ENCODE data around the gene COX8C. TPM values are rescaled to one million over a fixed set of nuclear protein-coding genes. Genes with fewer than 3 reads are reported as not detected.

Gene COX8C
- total and polyA plus RNA-seq, 2 of the 8 experiments (the other 6 are each of a cell fraction or from before 2014, with no cell fraction given): not detected

GRCh38 chr14:93332397-93332852 is 14.6 kb upstream of the COX8C start:
- Histone ChIP-seq H3K79me2 (ENCODE audit: control insufficient read depth in 1 of 2, insufficient read depth in 2 of 2, low read length in 2 of 2) (peaks cover 16 to 59% of the 10 kb centered on the region in 2 experiments), H4K20me1 (replicated peaks in 1 of 2; ENCODE audit: control insufficient read depth in 1 of 2, insufficient read depth in 2 of 2, low read length in 2 of 2) (peaks cover 0 to 13% of the 10 kb centered on the region in 2 experiments), H3K79me1 (ENCODE audit: low read depth, low read length) (peaks cover 4% of the 10 kb centered on the region; the same call in 1 of the 2 replicates), H3K27me3 (replicated peaks in 1 of 4; ENCODE audit: control insufficient read depth in 3 of 4, extremely low read depth in 1 of 4, insufficient read depth in 3 of 4, low read length in 3 of 4) (no peaks in the 10 kb centered on the region), H3K23me2 (ENCODE audit: low read depth, low read length) (peaks cover 9% of the 10 kb centered on the region), H3K9me3 (ENCODE audit: insufficient read depth in 2 of 2, low read depth in 1 of 2, low read length in 1 of 2) (no peaks in the 10 kb centered on the region), H2BK12ac (ENCODE audit: low read depth, low read length) (no peak overlapping the region), H4K5ac (ENCODE audit: insufficient read length, low read depth, low read length) (no peak overlapping the region), H3K23ac (ENCODE audit: insufficient read length) (no peak overlapping the region), H2AFZ (ENCODE audit: low read length) (no peak overlapping the region), H3K18ac (ENCODE audit: extremely low read depth, low read length) (peak overlapping the region; percentile 71; the same call in 1 of the 2 replicates), H4K8ac (ENCODE audit: extremely low read depth, insufficient read depth, low read length) (peak overlapping the region; percentile 96), H3K9ac (replicated peaks in 1 of 4; ENCODE audit: extremely low read depth in 1 of 4, low read depth in 3 of 4, low read length in 3 of 4) (peak overlapping the region; percentile 42 to 99 (median 63); a peak in 6 of 7 replicates), H2AK5ac (ENCODE audit: low read depth, low read length) (no peak overlapping the region), H2BK15ac (ENCODE audit: low read length) (no peak overlapping the region), H3K4me1 (replicated peaks in 1 of 4; ENCODE audit: control insufficient read depth in 3 of 4, insufficient read depth in 4 of 4, low read length in 3 of 4) (peaks cover 3 to 7% (median 4%) of the 10 kb centered on the region in 4 experiments; a peak in 6 of 7 replicates), H3K36me3 (ENCODE audit: control insufficient read depth in 2 of 4, insufficient read depth in 4 of 4, low read length in 3 of 4) (no peaks in the 10 kb centered on the region), H3K4me3 (ENCODE audit: extremely low read depth in 1 of 4, insufficient read depth in 2 of 4, low read depth in 3 of 4, low read length in 4 of 4) (peak overlapping the region; percentile 79 to 92 (median 84)), H2BK20ac (ENCODE audit: low read length) (no peak overlapping the region), H3K4ac (replicated peaks; ENCODE audit: insufficient read length, low read depth, low read length) (peak overlapping the region; percentile 48), H3K56ac (replicated peaks; ENCODE audit: insufficient read length, low read depth, low read length) (no peak overlapping the region), H3K4me2 (ENCODE audit: insufficient read depth in 1 of 2, low read depth in 2 of 2, low read length in 2 of 2) (peak overlapping the region; percentile 81 to 84), H3K14ac (ENCODE audit: insufficient read length) (no peak overlapping the region), H2BK120ac (replicated peaks; ENCODE audit: low read depth, low read length) (no peak overlapping the region), H4K91ac (replicated peaks; ENCODE audit: insufficient read length, low read length) (no peak overlapping the region), H2BK5ac (ENCODE audit: low read depth, low read length) (no peak overlapping the region), H3K27ac (ENCODE audit: low read depth, low read length) (peak overlapping the region; percentile 61; the same call in 1 of the 2 replicates)
- WGBS, 2 experiments (ENCODE audit: extremely low coverage in 1 of 2, insufficient coverage in 1 of 2, insufficient read length in 1 of 2, insufficient replicate concordance in 2 of 2, low coverage in 1 of 2, low lambda C conversion rate in 2 of 2, missing lambda C conversion rate in 1 of 2): 7% methylated on average over 11 of the region's 61 CpGs; no CpG with 5 or more reads in 1 of the 2 experiments
- ChIA-PET POLR2A (ENCODE audit: partially characterized antibody) (interaction anchor here (0.9 kb wide), 2 partner anchors 12 to 15 kb away, joined by 5 to 6 read pairs; no protein-coding TSS in a partner anchor), CTCF (ENCODE audit: partially characterized antibody) (no interaction called here)
- FAIRE-seq: no peak
- peak in 1 of 2 experiments; percentile 80 for DNase-seq (ENCODE audit: low read depth in 1 of 2, low spot score in 2 of 2)
- TF ChIP-seq SRF (IDR thresholded peaks at IDR 0.05; ENCODE audit: low read depth, low read length) (no peak), SIRT6 (IDR thresholded peaks at IDR 0.05; ENCODE audit: low read length) (no peak), CBX8 (IDR thresholded peaks at IDR 0.05; ENCODE audit: borderline replicate concordance, low read depth, low read length) (no peak), SP2 (IDR thresholded peaks at IDR 0.05; ENCODE audit: low read length) (no peak), RAD21 (IDR thresholded peaks at IDR 0.05 in 1 of 2, conservative IDR thresholded peaks at IDR 0.05 in 1 of 2; ENCODE audit: low read depth in 2 of 2, low read length in 2 of 2) (0 out of 4 replicates have a peak, but pooled peaks of 1 of the 2 experiments have one; percentile 7), ASH2L (IDR thresholded peaks at IDR 0.05; ENCODE audit: low read length) (peak; percentile 92), CREB1 (IDR thresholded peaks at IDR 0.05) (no peak), SIN3A (conservative IDR thresholded peaks at IDR 0.05 in 1 of 2, IDR thresholded peaks at IDR 0.05 in 1 of 2; ENCODE audit: low read depth in 1 of 2, low read length in 2 of 2) (no peak; a peak in 1 of 4 replicates), RNF2 (IDR thresholded peaks at IDR 0.05; ENCODE audit: borderline replicate concordance, low read depth, low read length, missing control alignments, poor library complexity, severe bottlenecking) (no peak), KDM4A (IDR thresholded peaks at IDR 0.05; ENCODE audit: low read depth, low read length, severe bottlenecking) (peak; percentile 28), TBP (IDR thresholded peaks at IDR 0.05; ENCODE audit: low read depth, low read length) (no peak)
- TF ChIP-seq, protein P1, sequence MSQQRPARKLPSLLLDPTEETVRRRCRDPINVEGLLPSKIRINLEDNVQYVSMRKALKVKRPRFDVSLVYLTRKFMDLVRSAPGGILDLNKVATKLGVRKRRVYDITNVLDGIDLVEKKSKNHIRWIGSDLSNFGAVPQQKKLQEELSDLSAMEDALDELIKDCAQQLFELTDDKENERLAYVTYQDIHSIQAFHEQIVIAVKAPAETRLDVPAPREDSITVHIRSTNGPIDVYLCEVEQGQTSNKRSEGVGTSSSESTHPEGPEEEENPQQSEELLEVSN (IDR thresholded peaks at IDR 0.05): no peak

Data from H1 (cell line).